ENCODE data around the gene RHOBTB1.

RHOBTB1 gene

GRCh38 chr10:60964257-60965235 is 20.6 kb upstream of the RHOBTB1 start:
- DNase-seq, result peak; percentile 33

- DNase-seq, result no peak
These were observed 19.7 kb upstream of the RHOBTB1 start for GRCh38 chr10:60963441-60964256.

- no peak for DNase-seq
These were observed 19.0 kb upstream of the RHOBTB1 start for GRCh38 chr10:60962946-60963345.

- DNase-seq, result no peak
These were observed 16.9 kb upstream of the RHOBTB1 start for GRCh38 chr10:60960913-60961312.

- DNase-seq, result no peak
These were observed 16.0 kb upstream of the RHOBTB1 start for GRCh38 chr10:60960031-60960430.

- no peak for DNase-seq
These were observed 15.1 kb upstream of the RHOBTB1 start for GRCh38 chr10:60958892-60959601.

GRCh38 chr10:60957667-60958221 is 13.8 kb upstream of the RHOBTB1 start:
- DNase-seq, result no peak

- no peak for DNase-seq
These were observed 12.0 kb upstream of the RHOBTB1 start for GRCh38 chr10:60955957-60956425.

GRCh38 chr10:60955316-60955715 is 11.3 kb upstream of the RHOBTB1 start:
- no peak for DNase-seq

- DNase-seq, result no peak
These were observed 10.1 kb upstream of the RHOBTB1 start for GRCh38 chr10:60954035-60954434.

GRCh38 chr10:60953420-60953819 is 9.4 kb upstream of the RHOBTB1 start:
- no peak for DNase-seq

- no peak for DNase-seq
These were observed 8.8 kb upstream of the RHOBTB1 start for GRCh38 chr10:60952846-60953220.

GRCh38 chr10:60952067-60952845 is 8.3 kb upstream of the RHOBTB1 start:
- no peak for DNase-seq

GRCh38 chr10:60951272-60951724 is 7.3 kb upstream of the RHOBTB1 start:
- DNase-seq, result no peak

GRCh38 chr10:60950300-60950699 is 6.3 kb upstream of the RHOBTB1 start:
- no peak for DNase-seq

GRCh38 chr10:60948851-60949250 is 4.9 kb upstream of the RHOBTB1 start:
- no peak for DNase-seq

GRCh38 chr10:60944910-60945297 is 919 bp upstream of the RHOBTB1 start:
- DNase-seq, result no peak

- no peak for DNase-seq
These were observed 498 bp downstream of the RHOBTB1 start for GRCh38 chr10:60943316-60944057.

- no peak for DNase-seq
These were observed 1.1 kb downstream of the RHOBTB1 start for GRCh38 chr10:60942788-60943315.

GRCh38 chr10:60942134-60942787 is 1.7 kb downstream of the RHOBTB1 start:
- DNase-seq, result no peak
